ENCODE data around the gene LRP5. TPM values are rescaled to one million over a fixed set of nuclear protein-coding genes. Genes with fewer than 3 reads are reported as not detected.

LRP5 gene
- total and polyA plus RNA-seq, 4 experiments from 2014 or later, result 0.61 to 1.9 (median 1.4) TPM; not detected in 1

DNA sequence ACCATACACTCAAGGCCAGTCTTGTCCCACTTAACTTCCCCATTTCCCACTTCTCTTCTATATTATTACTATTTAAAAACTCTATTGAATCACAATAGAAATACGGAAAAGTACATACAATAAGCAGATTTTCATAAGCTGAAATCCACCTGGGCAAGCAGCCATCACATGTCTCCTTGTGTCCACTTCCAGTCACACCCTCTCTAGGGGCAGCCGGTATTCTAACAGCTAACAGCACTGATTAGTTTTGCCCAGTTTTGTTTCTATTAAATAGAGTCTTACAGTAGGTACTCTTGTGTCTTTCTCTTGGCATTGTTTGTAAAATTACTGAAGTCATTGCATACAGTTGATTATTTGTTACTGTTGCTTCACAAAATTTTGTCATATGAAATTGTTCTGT lies 185.9 kb downstream of the LRP5 start:
- Histone ChIP-seq H3K36me3 (ENCODE audit: insufficient read depth, low read length) (no peaks in the 10 kb centered on the region), H3K9me3 (ENCODE audit: control insufficient read depth in 1 of 2, low read length in 2 of 2) (no peaks in the 10 kb centered on the region), H3K4me1 (ENCODE audit: insufficient read depth, low read length) (peaks cover 85% of the 10 kb centered on the region), H3K27ac (ENCODE audit: low read depth, low read length) (no peak overlapping the region), H3K27me3 (ENCODE audit: insufficient read depth, low read length) (no peaks in the 10 kb centered on the region), H3K4me3 (ENCODE audit: low read length in 2 of 2) (no peak overlapping the region)
- Mint-ChIP-seq H3K27ac (peak overlapping the region in 1 of 7 donors; percentile 62), H3K4me1 (peaks cover 58 to 92% (median 75%) of the 10 kb centered on the region in 4 donors), H3K9me3 (peaks cover 0 to 2% (median 0%) of the 10 kb centered on the region in 8 donors), H3K36me3 (no peaks in the 10 kb centered on the region), H3K27me3 (no peaks in the 10 kb centered on the region), H3K4me3 (peak overlapping the region in 4 of 8 donors; percentile 1 to 75 (median 44))
- intact Hi-C loops (cut with micrococcal nuclease), result no loop called here
- POLR2A ChIA-PET (ENCODE audit: partially characterized antibody), result no interaction called here
- CTCF ChIA-PET (ENCODE audit: partially characterized antibody), result no interaction called here
- DNase-seq, result no peak

Other genes with a start within 250 kb of the LRP5 start
- gene CHKA, start 191.2 kb upstream of the LRP5 start, total RNA-seq, result 1 to 10 TPM; 2.5 to 2.7 TPM
- 1 to 10 TPM; 1.5 to 2.6 TPM for gene CHKA, start 191.2 kb upstream of the LRP5 start, polyA plus RNA-seq
- 10 to 100 TPM; 60.5 to 61.7 TPM for gene KMT5B, start 99.3 kb upstream of the LRP5 start, total RNA-seq
- gene KMT5B, start 99.3 kb upstream of the LRP5 start, polyA plus RNA-seq, result 10 to 100 TPM; 27.9 to 45.6 TPM
- 10 to 100 TPM; 19.1 to 20.3 TPM for gene C11orf24, start 40.6 kb upstream of the LRP5 start, total RNA-seq
- 10 to 100 TPM in 1 of 2 donors, 1 to 10 TPM in 1; 7.7 to 17.6 TPM for gene C11orf24, start 40.6 kb upstream of the LRP5 start, polyA plus RNA-seq
- 100 to 1,000 TPM; 142 to 147 TPM for gene PPP6R3, start 148.2 kb downstream of the LRP5 start, total RNA-seq
- 10 to 100 TPM; 22.2 to 51.6 TPM for gene PPP6R3, start 148.2 kb downstream of the LRP5 start, polyA plus RNA-seq

Measured in CD4-positive, alpha-beta memory T cell (primary cell).